HCT116 (cell line): Measurements from ENCODE around the gene SERPINB6. TPM values are rescaled to one million over a fixed set of nuclear protein-coding genes. Genes with fewer than 3 reads are reported as not detected.
"Not testable (repeated sequence)": the region's sequence is repeated elsewhere in the genome, so short reads cannot be mapped to it uniquely, and the experiment has no call there.

Source experiments
- ATAC-seq: fragments of 200-7000 bp; cut with Tn5 transposase; 2 replicates; pipeline ENCODE4 v1.9.1; 2020; ENCODE audit warnings: mild to moderate bottlenecking, moderate library complexity
- BruUV-seq: library from RNA; stranded (reverse); fragments of 400-500 nt; replicated peaks from 2 replicates; lab custom pipeline; 2021; lab: Mats Ljungman, UMichigan
- CTCF ChIA-PET: fragments of 300-600 bp; sonication (Branson Sonifier 250); formaldehyde crosslinking; loops from one replicate; lab custom pipeline; 2021; ENCODE audit warnings: antibody characterized with exemption; lab: Charles Lee
- POLR2A ChIA-PET: fragments of 300-600, 350-600 bp; sonication (Branson Sonifier 250); formaldehyde crosslinking; loops from one replicate; lab custom pipeline; 2021; ENCODE audit warnings: antibody characterized with exemption; lab: Charles Lee
- RAD21 ChIA-PET, 2 experiments: fragments of 300-600 bp; sonication (Branson Sonifier 250); formaldehyde crosslinking; loops; one replicate each; lab custom pipeline; 2023; ENCODE audit warnings: low total read pairs in 2 of 2; ENCODE audit not compliant: uncharacterized antibody in 2 of 2, unreplicated experiment in 2 of 2, low non-redundant PET in 1 of 2; lab: Charles Lee
- DNase-seq: peaks from one replicate; pipeline ENCODE4 v3.0.0-alpha.2; 2010; ENCODE audit warnings: low read depth, low spot score
- H2AFZ ChIP-seq: fragments of 200-600 bp; shearing (Covaris generic), sonication (generic); 2 replicates; pipeline ENCODE4 v1.6.1; 2017; ENCODE audit warnings: low read depth, mixed run types, mixed read lengths, antibody characterized with exemption, low read length; ENCODE audit not compliant: poor library complexity, severe bottlenecking
- H3K27ac ChIP-seq: 2 replicates; pipeline ENCODE4 v1.5.1; 2012; ENCODE audit warnings: low read depth, low read length
- H3K27me3 ChIP-seq: fragments of 200-600 bp; sonication (generic); 2 replicates; pipeline ENCODE4 v1.6.1; 2016; ENCODE audit warnings: mixed run types, low read length, mixed read lengths; ENCODE audit not compliant: insufficient read depth
- H3K36me3 ChIP-seq, 2 experiments: fragments of 200-500 bp in 1 of 2; fragments of 200-600 bp in 1 of 2; sonication (Bioruptor generic) in 1 of 2; sonication (generic) in 1 of 2; 2 replicates each; pipeline versions ENCODE4 v1.5.1 to v1.6.1; 2014 to 2016; ENCODE audit warnings: low read length in 2 of 2, inconsistent platforms in 1 of 2, mixed read lengths in 1 of 2, mixed run types in 1 of 2; ENCODE audit not compliant: insufficient read depth in 2 of 2, control insufficient read depth in 1 of 2
- H3K4me1 ChIP-seq, 2 experiments: fragments of 200-600 bp in 1 of 2; sonication (generic) in 1 of 2; 2 replicates each; pipeline versions ENCODE4 v1.5.1 to v1.6.1; 2012 to 2017; ENCODE audit warnings: low read length in 2 of 2, inconsistent platforms in 1 of 2, mild to moderate bottlenecking in 1 of 2, mixed read lengths in 1 of 2, mixed run types in 1 of 2, moderate library complexity in 1 of 2; ENCODE audit not compliant: insufficient read depth in 2 of 2, control insufficient read depth in 1 of 2
- H3K4me2 ChIP-seq: fragments of 200-600 bp; sonication (generic); 2 replicates; pipeline ENCODE4 v1.6.1; 2017; ENCODE audit warnings: mixed run types, low read length, mixed read lengths
- H3K4me3 ChIP-seq, 2 experiments: fragments of 200-600 bp in 1 of 2; sonication (generic) in 1 of 2; replicated peaks in 1 of 2; 2 replicates each; pipeline ENCODE4 v1.5.1; 2011 to 2016; ENCODE audit warnings: low read length in 2 of 2, control low read depth in 1 of 2, low read depth in 1 of 2, mild to moderate bottlenecking in 1 of 2, mixed read lengths in 1 of 2, mixed run types in 1 of 2
- H3K79me2 ChIP-seq: fragments of 200-600 bp; sonication (generic); 2 replicates; pipeline ENCODE4 v1.6.1; 2017; ENCODE audit warnings: mild to moderate bottlenecking, mixed run types, low read length, moderate library complexity, mixed read lengths; ENCODE audit not compliant: insufficient read depth
- H3K9ac ChIP-seq: fragments of 200-600 bp; sonication (generic); 2 replicates; pipeline ENCODE4 v1.6.1; 2016; ENCODE audit warnings: low read length, mixed read lengths
- H3K9me2 ChIP-seq: fragments of 200-600 bp; sonication (generic), shearing (Covaris generic); 2 replicates; pipeline ENCODE4 v1.6.1; 2017; ENCODE audit warnings: mixed run types, mild to moderate bottlenecking, moderate library complexity; ENCODE audit not compliant: insufficient read depth
- H3K9me3 ChIP-seq, 2 experiments: fragments of 200-500 bp in 1 of 2; fragments of 200-600 bp in 1 of 2; sonication (Bioruptor generic) in 1 of 2; sonication (generic) in 1 of 2; 2 replicates each; pipeline ENCODE4 v1.6.1; 2014 to 2017; ENCODE audit warnings: low read length in 2 of 2, mixed read lengths in 2 of 2, inconsistent platforms in 1 of 2, low read depth in 1 of 2, mild to moderate bottlenecking in 1 of 2, mixed run types in 1 of 2, moderate library complexity in 1 of 2; ENCODE audit not compliant: control insufficient read depth in 1 of 2, insufficient read depth in 1 of 2
- H4K20me1 ChIP-seq: fragments of 200-600 bp; sonication (generic), shearing (Covaris generic); 2 replicates; pipeline ENCODE4 v1.6.1; 2017; ENCODE audit warnings: mixed run types, mild to moderate bottlenecking, moderate library complexity; ENCODE audit not compliant: insufficient read depth
- CBX3 ChIP-seq: IDR thresholded peaks from 2 replicates; pipeline ENCODE4 v1.6.1; 2012; ENCODE audit warnings: low read depth
- intact Hi-C: fragments of 100-400 bp; cut with micrococcal nuclease; formaldehyde crosslinking; loops from 2 replicates; pipeline ENCODE4 v1.10.0; 2022
- total RNA-seq: library from RNA; stranded (reverse); gene quantifications from one replicate; pipeline ENCODE4 v1.2.1, GENCODE V29; 2021; ENCODE audit not compliant: unreplicated experiment

The SERPINB6 gene
- total RNA-seq, 1 experiment from 2014 or later: 103 TPM

- H3K4me1 ChIP-seq: peaks cover 19 to 45% of the 10 kb centered on the region in 2 experiments
- ChIA-PET POLR2A (interaction anchor here (1.6 kb wide), 1 partner anchor 16 kb away, joined by 5 read pairs; no protein-coding TSS in a partner anchor), CTCF (interaction anchor here (1.1 kb wide), 1 partner anchor 20 kb away, joined by 4 read pairs; no protein-coding TSS in a partner anchor)
- H4K20me1 ChIP-seq, BruUV-seq, H3K27me3 ChIP-seq, DNase-seq, H3K9ac ChIP-seq, H3K36me3 ChIP-seq, H2AFZ ChIP-seq, H3K79me2 ChIP-seq, ATAC-seq, RAD21 ChIA-PET, H3K9me3 ChIP-seq, H3K9me2 ChIP-seq, H3K4me3 ChIP-seq: not testable (repeated sequence)
- H3K4me2 ChIP-seq: peak overlapping the region; percentile 91
- 0 out of 2 replicates have a peak, but pooled peaks have one; percentile 13 for TF ChIP-seq CBX3
- peak overlapping the region; percentile 92; the same call in 1 of the 2 replicates for H3K27ac ChIP-seq
- intact Hi-C loops: loop anchor here (1.0 kb wide), 1 partner anchor 20 kb away; no protein-coding TSS in a partner anchor
These were observed 1.3 kb upstream of the SERPINB6 start for GRCh38 chr6:2972685-2973084.

DNA sequence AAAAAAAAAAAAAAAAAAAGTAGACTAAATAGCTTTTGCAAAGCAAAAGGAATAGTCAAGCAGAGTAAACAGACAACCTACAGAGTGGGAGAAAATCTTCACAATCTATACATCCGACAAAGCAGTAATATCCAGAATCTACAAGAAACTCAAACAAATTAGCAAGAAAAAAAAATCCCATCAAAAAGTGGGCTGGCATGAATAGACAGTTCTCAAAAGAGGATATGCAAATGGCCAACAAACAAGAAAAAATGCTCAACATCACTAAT is 786 bp upstream of the SERPINB6 start:
- DNase-seq, H3K27me3 ChIP-seq, H3K9me2 ChIP-seq, RAD21 ChIA-PET, H3K36me3 ChIP-seq, ATAC-seq, H2AFZ ChIP-seq, H3K9me3 ChIP-seq, H4K20me1 ChIP-seq: not testable (repeated sequence)
- ChIA-PET CTCF (interaction anchor here (1.0 to 1.2 kb wide), 3 partner anchors 14 to 222 kb away, joined by 3 to 5 read pairs (median 3); partner anchors contain the start of gene MYLK4), POLR2A (interaction anchor here (1.0 to 1.6 kb wide), 3 partner anchors 13 to 20 kb away, joined by 3 to 5 read pairs (median 4); no protein-coding TSS in a partner anchor)
- intact Hi-C loops: loop anchor here (1.0 kb wide), 1 partner anchor 20 kb away; no protein-coding TSS in a partner anchor
- Histone ChIP-seq H3K4me3 (peak overlapping the region; percentile 53 to 70), H3K27ac (peak overlapping the region; percentile 92), H3K4me2 (peak overlapping the region; percentile 91), H3K9ac (peak overlapping the region; percentile 82), H3K79me2 (0 out of 2 replicates have a peak, but pooled peaks cover 10% of the 10 kb centered on the region), H3K4me1 (peaks cover 19 to 40% of the 10 kb centered on the region in 2 experiments)
- BruUV-seq: TSS peak; percentile 39
